Smooth muscle cell (in vitro differentiated cells): Measurements from ENCODE around the gene FBXL17. TPM values are rescaled to one million over a fixed set of nuclear protein-coding genes. Genes with fewer than 3 reads are reported as not detected.

Source experiments
- DNase-seq: peaks from one replicate; lab custom pipeline; 2025; ENCODE audit not compliant: unreplicated experiment; lab: John Stamatoyannopoulos, UW
- H2AFZ ChIP-seq: fragments of 200-600 bp; sonication (generic); 2 replicates; pipeline ENCODE4 v1.6.0; 2016; ENCODE audit warnings: antibody characterized with exemption, low read depth, mild to moderate bottlenecking
- H3F3A ChIP-seq: fragments of 200-600 bp; sonication (generic); 2 replicates; pipeline ENCODE4 v1.6.0; 2017; ENCODE audit warnings: antibody characterized with exemption, low read depth
- H3K27ac ChIP-seq: fragments of 200-600 bp; sonication (generic); 2 replicates; pipeline ENCODE4 v1.5.1; 2016; ENCODE audit warnings: low read depth, mild to moderate bottlenecking
- H3K27me3 ChIP-seq: fragments of 200-600 bp; sonication (generic); 2 replicates; pipeline ENCODE4 v1.6.1; 2016; ENCODE audit warnings: low read depth, mild to moderate bottlenecking
- H3K36me3 ChIP-seq: fragments of 200-600 bp; sonication (generic); 2 replicates; pipeline ENCODE4 v1.5.1; 2016; ENCODE audit warnings: low read depth
- H3K4me1 ChIP-seq: fragments of 200-600 bp; sonication (generic); 2 replicates; pipeline ENCODE4 v1.5.1; 2016; ENCODE audit warnings: low read depth
- H3K4me2 ChIP-seq: fragments of 200-600 bp; sonication (generic); 2 replicates; pipeline ENCODE4 v1.6.0; 2016; ENCODE audit warnings: mild to moderate bottlenecking
- H3K4me3 ChIP-seq: fragments of 200-600 bp; sonication (generic); 2 replicates; pipeline ENCODE4 v1.5.1; 2016; ENCODE audit warnings: mild to moderate bottlenecking
- H3K79me2 ChIP-seq: fragments of 200-600 bp; sonication (generic); 2 replicates; pipeline ENCODE4 v1.6.0; 2016; ENCODE audit warnings: low read depth, mild to moderate bottlenecking
- H3K9ac ChIP-seq: fragments of 200-600 bp; sonication (generic); 2 replicates; pipeline ENCODE4 v1.6.0; 2016; ENCODE audit warnings: low read depth
- H3K9me3 ChIP-seq: fragments of 200-600 bp; sonication (generic); replicated peaks from 2 replicates; pipeline ENCODE4 v1.5.1; 2016; ENCODE audit warnings: low read depth
- H4K20me1 ChIP-seq: fragments of 200-600 bp; sonication (generic); 2 replicates; pipeline ENCODE4 v1.6.0; 2016; ENCODE audit warnings: low read depth
- CTCF ChIP-seq: fragments of 200-600 bp; sonication (generic); IDR thresholded peaks from 2 replicates; pipeline ENCODE4 v1.5.1; 2017; ENCODE audit warnings: borderline replicate concordance, mild to moderate bottlenecking, antibody characterized with exemption; ENCODE audit not compliant: insufficient read depth, poor library complexity, severe bottlenecking
- WGBS: methylation state at CpG from one replicate; pipeline ENCODE4 v1.1.7; 2016; ENCODE audit warnings: low lambda C conversion rate; 5-methylcytosine and 5-hydroxymethylcytosine counted together
- polyA plus RNA-seq: library from polyadenylated mRNA; unstranded; fragments of >200 nt; fragmentation: Nextera tagmentation; extraction: Ambion mirVana; gene quantifications from 2 replicates; pipeline ENCODE4 v1.2.1, GENCODE V29; 2016
- total RNA-seq: library from RNA; depleted of rRNA; stranded (reverse); fragments of >200 nt; gene quantifications from 2 replicates; pipeline ENCODE4 v1.2.3, GENCODE V29; 2014

Gene FBXL17
- total and polyA plus RNA-seq, 2 experiments from 2014 or later, result 5.4 to 16.0 TPM

GRCh38 chr5:108212775-108213346, 169.0 kb downstream of the FBXL17 start:
- Histone ChIP-seq H3K9ac (no peak overlapping the region), H3F3A (no peaks in the 10 kb centered on the region), H3K4me2 (peak overlapping the region; percentile 2), H3K4me3 (no peak overlapping the region), H3K79me2 (no peaks in the 10 kb centered on the region), H3K4me1 (peaks cover 6% of the 10 kb centered on the region), H3K9me3 (no peaks in the 10 kb centered on the region), H2AFZ (no peak overlapping the region), H3K27me3 (no peaks in the 10 kb centered on the region), H4K20me1 (no peaks in the 10 kb centered on the region), H3K36me3 (peaks cover 7% of the 10 kb centered on the region), H3K27ac (no peak overlapping the region)
- TF ChIP-seq CTCF, result no peak
- DNase-seq, result no peak
- WGBS, result 51% methylated on average over 3 of the region's 3 CpGs

GRCh38 chr5:108206707-108207106, 175.2 kb downstream of the FBXL17 start:
- H3K36me3 ChIP-seq, result no peaks in the 10 kb centered on the region
- no peak for DNase-seq
- H3K27ac ChIP-seq, result no peak overlapping the region
- H4K20me1 ChIP-seq, result no peaks in the 10 kb centered on the region
- no peaks in the 10 kb centered on the region for H3K27me3 ChIP-seq
- H3K4me1 ChIP-seq, result peaks cover 12% of the 10 kb centered on the region
- no peak for TF ChIP-seq CTCF
- no peaks in the 10 kb centered on the region for H3K9me3 ChIP-seq
- no peak overlapping the region for H3K4me2 ChIP-seq
- no peaks in the 10 kb centered on the region for H3F3A ChIP-seq
- no peak overlapping the region for H3K9ac ChIP-seq
- WGBS, result 98% methylated on average over 2 of the region's 2 CpGs
- H3K4me3 ChIP-seq, result no peak overlapping the region
- H3K79me2 ChIP-seq, result no peaks in the 10 kb centered on the region
- H2AFZ ChIP-seq, result no peak overlapping the region

GRCh38 chr5:108201721-108202120, 180.2 kb downstream of the FBXL17 start:
- Histone ChIP-seq H3K79me2 (no peaks in the 10 kb centered on the region), H3K9ac (no peak overlapping the region), H3K36me3 (no peaks in the 10 kb centered on the region), H3K27ac (no peak overlapping the region), H3K27me3 (no peaks in the 10 kb centered on the region), H3K4me3 (no peak overlapping the region), H2AFZ (no peak overlapping the region), H3F3A (no peaks in the 10 kb centered on the region), H3K9me3 (no peaks in the 10 kb centered on the region), H4K20me1 (no peaks in the 10 kb centered on the region), H3K4me2 (no peak overlapping the region), H3K4me1 (peaks cover 27% of the 10 kb centered on the region)
- DNase-seq, result no peak
- TF ChIP-seq CTCF, result no peak

GRCh38 chr5:108196276-108196675, 185.6 kb downstream of the FBXL17 start:
- Histone ChIP-seq H4K20me1 (no peaks in the 10 kb centered on the region), H3K36me3 (no peaks in the 10 kb centered on the region), H3F3A (no peaks in the 10 kb centered on the region), H3K9me3 (no peaks in the 10 kb centered on the region), H3K27ac (no peak overlapping the region), H3K9ac (no peak overlapping the region), H3K4me3 (no peak overlapping the region), H3K79me2 (no peaks in the 10 kb centered on the region), H2AFZ (no peak overlapping the region), H3K4me1 (peaks cover 19% of the 10 kb centered on the region), H3K4me2 (no peak overlapping the region), H3K27me3 (no peaks in the 10 kb centered on the region)
- DNase-seq, result no peak
- TF ChIP-seq CTCF, result no peak
